ENCODE measurements around the gene ZNF521.
A peak's percentile ranks its signal among the peaks of the same experiment; 100 is the strongest.

ZNF521 gene

DNA sequence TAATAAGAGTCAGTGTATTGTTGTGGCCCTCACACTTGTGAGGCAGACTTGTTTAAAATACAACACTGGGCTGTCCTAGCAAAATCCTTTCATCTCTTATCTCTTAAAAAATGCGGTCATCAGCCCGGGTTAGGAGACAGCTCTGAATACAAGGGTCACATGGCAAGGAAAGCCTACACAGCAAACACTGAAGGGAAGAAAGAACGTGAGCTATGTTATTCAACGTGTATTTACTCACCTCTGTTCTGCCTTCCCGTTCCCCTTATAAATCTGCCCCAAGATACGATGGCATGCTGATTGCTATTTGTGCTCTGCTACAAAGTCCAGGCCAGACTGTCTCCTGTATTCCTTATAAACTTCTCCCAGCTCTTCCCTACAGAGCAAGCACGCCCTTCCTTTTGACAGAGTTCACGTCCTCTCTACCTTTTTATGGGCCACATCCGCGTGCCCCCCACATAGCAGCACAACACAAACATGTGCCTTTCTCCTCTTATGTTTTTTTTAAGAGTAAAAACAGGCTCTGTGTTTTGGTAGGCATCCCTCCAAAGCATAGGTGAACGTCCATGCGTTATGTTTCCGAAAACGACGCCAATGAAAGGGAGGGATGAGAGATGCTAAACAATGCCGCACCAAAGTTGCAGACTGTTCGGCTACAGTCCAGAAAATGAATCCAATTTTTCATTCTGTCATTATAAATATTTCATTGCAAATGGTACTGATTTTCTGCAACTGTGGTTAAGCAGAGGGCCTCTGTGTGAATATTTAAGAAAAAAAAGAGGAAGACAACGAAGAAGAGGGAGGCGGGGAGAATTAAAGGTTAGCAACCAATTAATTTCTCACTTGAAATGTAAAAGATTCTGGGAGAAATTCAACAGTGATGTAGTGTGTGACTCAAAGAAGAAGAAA, 274.7 kb downstream of the ZNF521 start:
- DNase-seq (ENCODE audit: low read depth, low spot score), result peak; percentile 62

DNA sequence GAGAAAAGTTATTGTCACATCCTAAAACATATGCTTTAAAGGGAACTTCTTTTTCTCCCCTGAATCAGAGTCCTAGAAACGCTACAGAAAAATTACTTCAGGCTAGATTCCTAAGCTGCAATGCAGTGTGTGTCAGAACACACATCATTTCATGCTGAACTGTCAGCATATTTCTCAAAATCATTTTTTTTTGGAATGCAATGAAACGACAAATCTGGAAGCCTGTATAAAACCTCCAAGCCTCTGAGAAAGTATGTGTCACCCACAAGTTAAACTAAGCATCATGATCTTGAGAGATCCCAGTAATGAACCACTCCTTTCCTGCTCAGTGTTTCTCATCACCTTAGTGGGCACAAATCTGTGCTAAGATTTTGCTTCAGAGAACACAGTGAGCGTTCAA, 276.2 kb downstream of the ZNF521 start:
- DNase-seq (ENCODE audit: low read depth, low spot score), result no peak

DNA sequence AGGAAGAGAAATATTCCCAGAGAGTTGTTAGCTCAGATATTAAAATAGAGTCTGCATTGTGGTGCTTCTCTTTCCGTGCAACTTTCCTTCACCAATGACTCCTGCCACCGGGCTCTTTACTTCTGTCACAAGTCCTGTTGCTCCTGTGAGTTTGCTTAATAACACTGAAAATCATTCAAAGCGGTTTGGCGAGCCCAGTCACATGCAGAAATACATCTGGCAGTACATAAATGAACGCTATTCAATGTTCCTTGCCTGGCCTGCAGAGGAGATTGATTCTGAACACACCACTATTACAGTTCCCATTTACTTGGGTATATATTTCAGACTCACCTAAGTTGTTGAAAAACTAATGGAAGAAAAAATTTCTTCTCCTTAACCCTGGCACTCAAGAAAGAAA, 276.6 kb downstream of the ZNF521 start:
- no peak for DNase-seq (ENCODE audit: low read depth, low spot score)

DNA sequence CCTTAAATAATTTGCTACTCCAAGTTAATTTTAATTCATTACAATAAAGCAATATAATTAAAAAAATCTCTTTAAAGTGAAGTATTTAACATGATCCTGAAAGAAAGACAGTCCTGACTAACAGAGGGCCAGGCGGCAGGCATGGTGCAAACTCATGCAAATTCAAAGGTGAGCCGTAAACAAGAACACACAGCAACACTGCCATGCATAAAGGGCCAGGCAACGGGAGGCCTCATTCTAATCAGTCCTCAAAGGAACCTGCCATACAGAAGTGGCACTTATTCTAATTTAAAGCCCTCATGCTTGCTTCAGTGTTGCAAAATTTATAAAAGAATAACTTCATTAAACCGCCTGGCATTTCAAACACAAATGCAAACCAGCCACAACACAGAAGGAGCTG, 277.0 kb downstream of the ZNF521 start:
- no peak for DNase-seq (ENCODE audit: low read depth, low spot score)

DNA sequence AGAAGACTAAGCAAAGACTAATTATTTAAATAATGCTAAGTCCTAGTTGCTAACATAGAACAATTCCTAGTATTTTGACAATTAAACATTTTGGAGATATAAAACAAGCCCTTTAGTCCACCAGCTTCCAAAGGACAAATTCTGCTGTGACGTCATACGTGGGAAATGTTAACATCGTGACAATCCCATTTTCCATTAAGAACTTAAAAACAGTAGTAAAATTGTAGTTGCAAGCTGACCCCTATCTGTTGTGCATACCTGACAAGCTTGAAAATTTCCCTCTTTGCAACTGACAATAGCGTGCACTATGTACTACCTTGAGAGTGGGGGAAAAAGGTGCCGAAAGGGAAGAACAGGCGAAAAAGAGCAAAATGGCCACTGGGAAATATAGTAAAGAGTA, 279.8 kb downstream of the ZNF521 start:
- DNase-seq (ENCODE audit: low read depth, low spot score), result no peak

DNA sequence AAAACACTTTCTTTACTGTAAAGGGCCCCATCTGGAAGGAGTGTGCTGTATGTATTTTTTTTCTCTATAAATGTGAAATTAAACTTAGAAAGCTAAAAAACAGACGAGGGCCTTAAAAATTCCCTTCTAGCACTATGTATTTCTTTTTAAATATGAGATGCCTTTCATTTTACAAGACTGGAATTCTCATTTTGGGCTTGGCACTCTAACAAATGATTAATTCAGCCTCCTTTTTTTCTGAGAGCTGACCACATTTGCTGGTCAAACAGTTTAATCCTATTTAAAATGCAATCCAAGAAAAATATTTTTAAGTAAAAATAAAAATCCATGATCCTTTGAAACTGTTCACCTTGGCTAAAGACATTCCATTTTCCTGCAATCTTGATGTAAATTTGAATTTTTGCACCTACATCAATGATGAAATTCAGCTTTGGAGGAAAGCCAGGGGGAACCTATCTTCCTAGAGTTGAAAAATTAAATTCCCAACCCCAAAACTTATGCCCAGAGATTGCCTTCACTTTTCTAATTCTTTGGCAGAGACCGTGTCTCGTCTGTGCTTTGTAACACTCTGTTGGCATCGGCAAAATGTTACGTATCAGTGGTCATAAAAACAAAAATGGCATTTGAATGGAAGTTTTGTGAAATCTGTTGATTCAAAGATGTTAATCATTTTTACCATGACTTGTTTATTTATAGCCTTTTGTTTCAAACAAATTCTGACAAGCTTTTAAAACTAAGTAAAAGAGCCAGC, 284.5 kb downstream of the ZNF521 start:
- no peak for DNase-seq (ENCODE audit: low read depth, low spot score)

DNA sequence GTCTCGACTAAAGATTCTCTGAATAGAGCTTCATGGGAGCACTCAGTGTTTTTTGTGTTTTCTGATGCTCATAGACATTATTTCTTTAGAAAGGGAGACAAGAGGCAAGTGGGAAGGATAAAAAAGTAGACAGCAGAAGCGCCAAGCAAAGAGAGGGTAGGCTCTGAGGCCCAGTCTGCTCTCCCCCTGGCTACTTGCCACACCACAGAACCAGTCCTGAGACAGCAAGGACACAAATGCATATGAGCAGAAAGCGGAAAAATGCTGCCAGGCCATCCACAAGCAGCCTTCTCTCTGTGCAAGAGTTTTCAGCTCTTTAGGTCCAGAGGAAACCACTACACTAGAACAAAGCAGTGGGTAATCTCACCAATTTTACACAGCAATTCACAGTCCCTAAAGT, 285.4 kb downstream of the ZNF521 start:
- no peak for DNase-seq (ENCODE audit: low read depth, low spot score)

DNA sequence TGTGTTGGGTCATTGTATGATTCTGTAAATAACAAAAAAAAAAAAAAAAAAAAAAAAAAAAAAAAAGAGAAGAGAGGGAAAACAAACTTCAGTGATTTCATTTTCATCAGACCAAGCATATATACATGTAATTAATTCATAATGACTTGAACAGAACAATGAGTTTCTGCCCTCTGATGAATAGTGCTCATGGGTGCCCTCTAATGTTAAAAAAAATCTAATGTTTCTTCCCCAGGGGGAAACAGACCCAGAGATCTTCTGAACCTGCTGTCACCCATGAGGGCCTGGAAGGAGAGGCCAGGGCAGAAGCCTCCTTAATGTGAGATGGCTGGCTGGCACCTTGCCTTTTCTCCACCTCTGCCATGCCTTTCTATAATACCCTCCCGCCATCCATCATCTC, 289.2 kb downstream of the ZNF521 start:
- DNase-seq (ENCODE audit: low read depth, low spot score), result no peak

DNA sequence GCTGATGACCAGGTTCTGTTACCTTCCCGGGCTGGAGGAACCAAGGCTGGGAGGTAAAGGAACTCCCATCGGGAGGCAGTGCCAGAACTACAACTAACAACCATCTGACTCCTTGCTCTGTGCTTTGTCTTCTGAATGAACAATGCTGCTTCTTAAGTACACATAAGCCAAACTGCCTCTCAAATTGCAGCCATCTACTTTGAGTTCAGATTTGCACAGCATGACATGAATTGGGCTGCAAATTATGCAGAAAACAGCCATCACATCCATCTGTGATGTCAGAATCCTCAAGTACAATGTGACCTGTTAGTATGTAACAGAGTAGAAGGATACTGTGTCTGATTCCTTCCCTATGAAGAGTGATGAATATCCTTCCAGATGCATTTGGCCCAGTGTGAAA, 290.6 kb downstream of the ZNF521 start:
- no peak for DNase-seq (ENCODE audit: low read depth, low spot score)

DNA sequence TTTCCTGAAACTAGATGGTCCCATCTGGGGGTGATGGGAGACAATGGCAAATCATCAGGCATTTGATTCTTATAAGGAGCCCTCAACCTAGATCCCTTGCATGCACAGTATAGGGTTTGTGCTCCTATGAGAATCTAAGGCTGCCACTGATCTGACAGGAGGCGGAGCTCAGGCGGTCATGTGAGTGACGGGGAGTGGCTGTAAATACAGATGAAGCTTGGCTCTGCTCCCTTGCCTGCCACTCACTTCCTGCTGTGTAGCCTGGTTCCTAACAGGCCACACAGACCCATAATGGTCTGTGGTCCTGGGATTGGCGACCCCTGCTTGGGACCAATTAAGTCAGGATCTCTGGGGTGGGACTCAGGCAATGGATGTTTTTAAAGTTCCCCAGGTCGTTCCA, 293.4 kb downstream of the ZNF521 start:
- DNase-seq (ENCODE audit: low read depth, low spot score), result peak; percentile 30

DNA sequence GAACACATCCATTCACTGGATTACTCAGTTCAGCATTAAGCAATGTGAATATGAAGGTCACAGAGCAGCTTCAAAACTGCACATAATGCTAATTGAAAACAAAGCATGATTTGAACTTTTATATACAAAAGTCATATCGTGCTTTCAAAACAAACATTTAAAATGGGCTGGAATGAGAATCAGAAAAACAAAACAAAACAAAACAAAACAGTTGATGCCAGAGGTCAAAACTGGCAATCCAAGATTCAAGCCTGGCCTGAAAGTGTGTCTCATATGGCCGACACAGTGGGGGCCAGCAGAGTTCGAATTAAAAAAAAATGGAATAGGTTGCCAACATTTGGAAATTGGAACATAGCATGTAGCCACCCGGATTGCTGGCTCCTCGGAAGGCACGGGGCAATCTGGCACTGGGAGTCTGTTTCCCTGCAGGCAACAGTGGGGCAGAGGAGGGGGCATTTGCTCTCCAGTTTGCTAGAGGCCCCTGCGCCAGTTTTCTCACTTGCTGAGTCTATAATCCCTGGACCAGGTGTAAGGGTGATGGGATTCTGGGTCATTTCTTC, 294.4 kb downstream of the ZNF521 start:
- no peak for DNase-seq (ENCODE audit: low read depth, low spot score)

DNA sequence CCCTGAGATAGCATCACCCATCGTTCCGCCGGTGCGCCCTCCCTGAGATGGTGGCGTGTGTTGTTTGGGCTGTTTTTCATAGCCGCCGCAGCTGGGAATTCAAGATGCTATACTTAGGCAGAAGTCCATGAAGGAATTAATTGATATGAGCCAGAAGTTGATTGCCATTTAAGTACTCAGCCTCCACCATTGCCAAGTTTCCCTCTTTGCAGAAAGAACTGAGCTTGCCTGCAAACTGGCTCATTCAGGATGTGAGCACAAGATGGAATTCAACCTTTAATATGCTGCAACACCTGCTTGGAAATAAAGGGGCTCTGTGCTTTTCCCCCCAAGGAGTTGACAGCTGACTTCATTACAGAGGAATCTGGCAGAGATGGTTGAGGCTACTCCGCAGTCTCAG, 295.5 kb downstream of the ZNF521 start:
- DNase-seq (ENCODE audit: low read depth, low spot score), result no peak

DNA sequence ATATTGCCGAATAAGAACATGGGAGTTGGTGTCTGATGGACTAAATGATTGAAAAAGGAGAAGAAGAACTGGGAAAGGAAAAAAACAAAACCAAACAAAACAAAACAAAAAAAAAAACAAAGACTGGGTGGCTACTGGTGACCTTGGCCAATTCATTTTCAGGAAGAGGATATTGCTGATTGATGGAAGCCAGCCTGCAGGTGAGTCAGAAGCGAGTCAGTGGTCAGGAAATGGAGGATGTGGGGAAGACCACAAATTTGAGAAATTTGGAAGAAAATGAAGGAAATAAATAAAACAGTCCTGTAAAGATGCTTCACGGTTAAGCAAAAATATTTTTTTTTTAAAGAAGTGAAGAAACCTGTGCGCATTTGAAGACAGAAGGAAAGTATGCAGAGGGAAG, 296.9 kb downstream of the ZNF521 start:
- DNase-seq (ENCODE audit: low read depth, low spot score), result no peak

DNA sequence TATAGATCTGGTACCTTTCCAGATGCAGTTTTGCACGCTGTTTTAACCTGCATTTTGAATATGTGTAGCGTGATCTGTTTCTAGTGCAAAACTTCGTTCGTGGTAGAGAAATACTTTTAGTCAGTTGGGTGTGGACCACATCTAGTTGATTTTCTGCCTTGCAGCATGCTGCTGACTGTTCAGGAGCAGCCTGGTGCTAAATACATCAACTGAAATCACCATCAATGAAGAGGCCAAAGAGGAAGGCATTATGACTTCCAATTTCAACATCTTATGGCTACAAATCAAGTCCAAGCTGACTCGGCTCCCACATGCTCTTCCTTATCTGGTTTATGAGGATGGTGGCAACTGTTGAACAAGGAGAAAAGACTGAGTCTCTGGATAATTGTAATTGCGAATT, 298.5 kb downstream of the ZNF521 start:
- no peak for DNase-seq (ENCODE audit: low read depth, low spot score)

DNA sequence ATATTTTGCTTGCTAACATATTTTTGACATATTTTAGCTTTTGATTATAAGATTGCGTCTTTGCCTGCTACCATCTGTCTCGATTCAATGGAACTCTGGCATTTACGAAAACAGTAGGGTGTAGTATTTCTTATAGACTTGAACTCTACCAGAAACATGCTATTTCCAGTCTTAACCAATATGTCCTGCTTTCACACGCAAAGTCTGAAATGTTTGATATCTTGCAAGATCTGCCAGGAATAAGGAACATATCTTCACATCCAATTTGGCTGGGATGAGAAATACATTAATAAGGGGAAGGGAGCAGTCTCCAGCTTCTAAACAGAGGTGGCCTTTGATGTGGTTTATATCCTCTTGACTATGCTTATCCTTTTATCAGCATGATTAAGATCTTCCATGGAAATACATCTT, 299.4 kb downstream of the ZNF521 start:
- no peak for DNase-seq (ENCODE audit: low read depth, low spot score)

DNA sequence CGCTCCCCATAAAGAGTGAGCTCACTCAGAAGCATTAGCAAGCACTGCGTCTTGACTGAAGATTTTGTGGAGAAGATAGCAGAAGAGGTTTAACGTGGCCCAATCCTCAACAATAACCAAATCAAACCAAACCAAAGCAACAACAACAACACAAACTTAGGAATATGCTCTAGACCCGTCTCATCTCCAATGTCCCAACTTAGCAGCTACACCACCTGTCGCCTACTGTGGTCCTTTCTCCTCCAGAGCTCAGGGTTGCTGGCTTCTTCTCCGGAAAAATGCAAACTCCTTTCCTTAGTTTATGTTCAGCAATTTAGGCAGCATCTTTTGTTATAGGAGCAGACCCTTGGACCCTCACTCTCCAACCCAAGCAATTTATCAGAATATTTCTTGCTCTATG, 301.4 kb downstream of the ZNF521 start:
- no peak for DNase-seq (ENCODE audit: low read depth, low spot score)

DNA sequence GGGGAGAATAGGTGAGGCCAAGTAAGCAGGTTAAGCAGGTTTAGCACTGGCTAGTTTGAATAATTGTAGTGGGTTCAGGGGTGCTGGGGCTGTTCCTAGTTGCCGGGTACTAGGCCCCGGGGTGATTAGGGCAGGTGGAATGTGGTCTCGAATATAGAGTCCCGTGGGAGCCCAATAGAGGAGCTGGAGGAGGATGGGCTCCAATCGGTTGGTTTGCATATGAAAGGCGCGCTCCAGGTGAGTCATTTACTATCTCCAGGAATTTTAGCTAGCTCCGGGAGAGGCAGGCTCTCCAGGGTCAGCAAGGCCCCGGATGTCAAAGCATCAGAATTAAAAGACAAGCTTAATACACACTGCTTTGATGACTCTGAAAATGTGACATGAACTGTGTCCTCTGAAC, 304.0 kb downstream of the ZNF521 start:
- DNase-seq (ENCODE audit: low read depth, low spot score), result peak; percentile 92

DNA sequence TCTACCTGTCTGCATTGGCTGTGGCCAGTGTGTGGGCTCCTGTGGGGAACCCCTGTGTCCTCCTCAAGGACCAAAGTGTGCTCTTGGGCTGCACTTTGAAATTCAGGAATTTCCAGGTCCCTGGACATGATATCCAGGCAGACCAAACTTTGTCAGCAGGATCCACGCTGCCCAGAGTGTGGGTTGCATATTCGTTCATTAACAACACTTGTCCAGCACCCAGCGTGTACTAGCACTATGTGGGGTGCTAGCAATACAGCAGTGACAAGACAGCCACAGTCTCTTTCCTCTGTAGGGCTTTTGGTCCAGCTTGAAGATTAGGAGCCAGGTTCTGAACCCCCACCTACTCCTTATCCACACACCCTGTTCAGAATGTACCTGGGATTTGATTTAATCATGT, 304.5 kb downstream of the ZNF521 start:
- no peak for DNase-seq (ENCODE audit: low read depth, low spot score)

DNA sequence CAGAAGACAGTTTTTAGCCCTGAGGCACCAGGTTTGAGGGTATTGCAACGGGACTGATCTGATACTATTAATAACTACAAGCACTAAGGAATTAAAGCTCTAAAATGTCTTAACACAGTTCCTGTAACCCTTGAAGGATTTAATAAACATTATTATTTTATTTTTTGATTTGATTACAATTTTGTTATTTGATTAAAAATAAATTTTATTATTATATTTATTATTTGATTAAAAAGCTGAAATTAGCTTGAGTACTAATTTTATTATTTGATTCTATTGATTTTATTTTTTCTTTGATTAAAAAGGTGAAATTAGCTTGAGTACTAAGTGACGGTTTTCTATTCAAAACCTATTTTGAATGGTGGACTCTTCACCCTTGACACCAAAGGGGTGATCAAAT, 307.3 kb downstream of the ZNF521 start:
- DNase-seq (ENCODE audit: low read depth, low spot score), result no peak

DNA sequence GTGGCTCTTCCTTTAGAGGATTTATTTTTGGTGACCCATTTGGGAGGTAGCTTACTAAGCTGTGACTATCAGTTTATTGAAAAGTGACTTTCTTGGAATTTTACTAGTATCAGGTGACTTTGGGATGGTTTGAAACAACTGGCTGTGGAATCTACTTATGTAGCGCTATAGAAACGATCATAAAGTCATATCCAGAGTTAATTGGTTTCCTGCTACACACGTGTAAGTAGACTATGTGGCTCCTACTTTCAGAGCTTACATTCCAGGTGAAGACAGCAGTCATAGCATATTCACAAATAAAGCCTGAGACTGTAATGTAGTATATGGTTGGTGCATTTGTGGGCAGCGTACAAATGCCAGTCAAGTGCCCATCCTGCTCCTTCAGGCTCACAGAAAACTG, 308.9 kb downstream of the ZNF521 start:
- no peak for DNase-seq (ENCODE audit: low read depth, low spot score)

DNA sequence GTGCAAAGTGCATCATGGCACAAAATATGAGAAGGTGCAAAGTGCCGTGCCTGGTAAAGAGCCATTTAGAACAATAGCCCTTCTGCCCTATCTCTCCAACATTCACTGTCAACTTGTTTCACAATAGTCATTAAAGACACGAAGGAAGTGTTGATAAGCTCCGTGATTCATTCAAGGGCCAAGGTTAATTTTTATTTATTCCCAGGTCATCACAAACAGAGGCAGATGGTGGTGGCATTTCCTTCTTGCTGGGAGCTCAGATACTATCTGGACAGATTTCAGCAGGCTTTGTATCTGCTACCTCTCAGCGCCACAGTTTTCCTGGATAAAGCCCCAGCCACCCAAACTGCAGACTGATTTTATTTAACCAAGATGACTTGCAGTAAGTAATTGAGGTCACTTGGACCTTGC, 309.3 kb downstream of the ZNF521 start:
- no peak for DNase-seq (ENCODE audit: low read depth, low spot score)

DNA sequence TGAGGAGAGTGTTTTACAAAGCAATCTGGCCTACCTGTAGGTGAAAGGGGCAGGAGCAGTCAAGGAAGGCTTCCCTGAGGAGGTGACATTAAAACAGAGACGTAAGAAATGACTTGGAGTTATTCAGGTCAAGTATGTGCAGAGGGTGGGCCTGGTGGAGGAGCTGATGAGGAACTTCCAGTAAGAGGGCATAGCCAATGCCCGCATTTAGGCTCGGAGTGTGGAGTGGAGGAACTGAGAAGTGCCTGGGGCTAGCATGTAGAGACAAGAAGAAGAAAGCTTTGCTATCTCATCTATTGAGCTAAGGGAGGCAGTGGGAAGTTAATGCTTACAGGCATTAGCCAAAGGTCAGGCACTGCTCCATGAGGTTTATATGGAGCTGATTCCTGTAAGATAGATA, 312.2 kb downstream of the ZNF521 start:
- DNase-seq (ENCODE audit: low read depth, low spot score), result peak; percentile 24

DNA sequence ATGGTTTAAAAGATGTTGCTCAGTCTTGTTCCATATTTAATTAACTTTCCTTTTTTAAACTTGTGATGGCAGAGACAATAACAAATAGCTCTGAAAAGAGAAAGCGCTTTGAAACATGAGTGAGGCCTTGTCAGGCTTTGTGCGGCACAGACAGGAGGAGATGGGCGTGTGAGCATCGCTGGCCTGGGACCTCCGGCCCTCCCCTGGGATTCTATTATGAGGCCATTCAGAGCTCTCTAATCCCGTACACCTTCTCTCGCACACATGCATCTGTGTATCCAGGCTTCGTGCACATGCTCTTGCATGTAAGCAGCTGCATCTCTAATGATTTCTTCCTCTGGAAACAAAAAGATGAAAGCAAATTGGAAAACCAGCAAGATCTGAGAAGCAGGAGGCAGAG, 313.7 kb downstream of the ZNF521 start:
- no peak for DNase-seq (ENCODE audit: low read depth, low spot score)
